A549 (cell line): Measurements from ENCODE around the gene DDX21.

Experiments
- CTCF ChIP-seq: fragments of >200 bp; sonication (Bioruptor Twin); formaldehyde crosslinking; IDR thresholded peaks from 3 replicates; pipeline ENCODE4 v1.5.1; 2016
- JUNB ChIP-seq: fragments of >200 bp; sonication (Bioruptor Twin); formaldehyde crosslinking; IDR thresholded peaks from 2 replicates; pipeline ENCODE4 v1.6.1; 2016
- POLR2A ChIP-seq: IDR thresholded peaks from 2 replicates; pipeline ENCODE4 v1.6.1; 2012; ENCODE audit warnings: mild to moderate bottlenecking, low read length
- RCOR1 ChIP-seq: fragments of 150-350 bp; IDR thresholded peaks from 2 replicates; pipeline ENCODE4 v1.6.1; 2014; ENCODE audit warnings: antibody characterized with exemption, low read length, low read depth
- SREBF2 ChIP-seq: fragments of 450-650 bp; IDR thresholded peaks from 2 replicates; pipeline ENCODE4 v1.6.1; 2014; ENCODE audit warnings: mild to moderate bottlenecking, moderate library complexity

DNA sequence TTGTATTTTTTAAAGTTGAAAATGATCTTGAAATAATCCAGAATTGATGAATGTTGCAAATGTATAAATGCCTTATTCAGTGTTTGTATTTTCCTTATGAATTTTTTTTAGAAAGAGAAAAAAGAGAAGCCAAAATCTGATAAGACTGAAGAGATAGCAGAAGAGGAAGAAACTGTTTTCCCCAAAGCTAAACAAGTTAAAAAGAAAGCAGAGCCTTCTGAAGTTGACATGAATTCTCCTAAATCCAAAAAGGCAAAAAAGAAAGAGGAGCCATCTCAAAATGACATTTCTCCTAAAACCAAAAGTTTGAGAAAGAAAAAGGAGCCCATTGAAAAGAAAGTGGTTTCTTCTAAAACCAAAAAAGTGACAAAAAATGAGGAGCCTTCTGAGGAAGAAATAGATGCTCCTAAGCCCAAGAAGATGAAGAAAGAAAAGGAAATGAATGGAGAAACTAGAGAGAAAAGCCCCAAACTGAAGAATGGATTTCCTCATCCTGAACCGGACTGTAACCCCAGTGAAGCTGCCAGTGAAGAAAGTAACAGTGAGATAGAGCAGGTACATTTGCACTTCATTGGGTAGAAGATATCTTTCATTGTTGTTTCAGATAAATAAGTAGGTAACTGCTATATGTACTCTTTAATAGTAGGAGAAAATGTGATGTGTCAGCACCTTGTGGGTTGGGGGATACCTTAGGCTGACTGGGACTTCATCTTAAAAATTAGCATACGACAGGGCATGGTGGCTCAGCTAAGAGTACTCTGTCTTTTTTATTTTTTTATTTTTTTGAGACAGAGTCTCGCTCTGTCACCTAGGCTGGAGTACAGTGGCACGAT, 3.9 kb downstream of the DDX21 start:
- TF ChIP-seq CTCF (no peak), SREBF2 (no peak), POLR2A (no peak), JUNB (no peak), RCOR1 (no peak)
